Renal pelvis (tissue), 12 donors: Measurements from ENCODE around the gene DHX58. TPM values are rescaled to one million over a fixed set of nuclear protein-coding genes. Genes with fewer than 3 reads are reported as not detected.
"Not testable (repeated sequence)": the region's sequence is repeated elsewhere in the genome, so short reads cannot be mapped to it uniquely, and the experiment has no call there.

Experiments
- DNase-seq: peaks from one replicate; pipeline ENCODE4 v3.0.0-alpha.2; 2013
- long read RNA-seq, 16 experiments: transcript quantifications; one replicate each; lab custom pipeline, GENCODE V29; 2026
- polyA plus RNA-seq, 3 donors: library from polyadenylated mRNA; unstranded; fragments of 120-200 nt; gene quantifications; one replicate each; pipeline ENCODE4 v1.2.1, GENCODE V29; 2013; ENCODE audit not compliant: insufficient read length in 3 of 3

Gene DHX58
- polyA plus RNA-seq = 10 to 100 TPM in 1 of 3 donors, 1 to 10 TPM in 2; 8.6 to 11.2 (median 9.3) TPM
- long read RNA-seq, donor 1, partial matches to known transcripts = 0 of 1 reads
- long read RNA-seq, donor 1, other reads (novel, unspliced or antisense) = 0 of 1 reads
- long read RNA-seq, donor 2 = 0 reads
- long read RNA-seq, donor 3, partial matches to known transcripts = 0 of 5 reads
- long read RNA-seq, donor 3, other reads (novel, unspliced or antisense) = 0 of 5 reads
- long read RNA-seq, donor 4, partial matches to known transcripts = 0 of 2 reads
- long read RNA-seq, donor 4, other reads (novel, unspliced or antisense) = 0 of 2 reads
- long read RNA-seq, donor 5 = 0 reads
- long read RNA-seq, donor 6, partial matches to known transcripts = 0 of 1 reads
- long read RNA-seq, donor 6, other reads (novel, unspliced or antisense) = 0 of 1 reads
- long read RNA-seq, donor 7, partial matches to known transcripts = 0 of 1 reads
- long read RNA-seq, donor 7, other reads (novel, unspliced or antisense) = 0 of 1 reads
- long read RNA-seq, donor 8 = 0 reads
- long read RNA-seq, donor 9, partial matches to known transcripts = 0 of 2 reads
- long read RNA-seq, donor 9, other reads (novel, unspliced or antisense) = 0 of 2 reads
- long read RNA-seq, donor 10, partial matches to known transcripts = 0 of 1 reads
- long read RNA-seq, donor 10, other reads (novel, unspliced or antisense) = 0 of 1 reads
- long read RNA-seq, donor 11, partial matches to known transcripts = 0 of 1 reads
- long read RNA-seq, donor 11, other reads (novel, unspliced or antisense) = 0 of 1 reads
- long read RNA-seq, donor 12, partial matches to known transcripts = 0 of 1 reads
- long read RNA-seq, donor 12, other reads (novel, unspliced or antisense) = 0 of 1 reads
- long read RNA-seq, donor 13, partial matches to known transcripts = 0 of 1 reads
- long read RNA-seq, donor 13, other reads (novel, unspliced or antisense) = 0 of 1 reads
- long read RNA-seq, donor 14 = 0 reads
- long read RNA-seq, donor 15 = 0 reads
- long read RNA-seq, donor 16, partial matches to known transcripts = 0 of 1 reads
- long read RNA-seq, donor 16, other reads (novel, unspliced or antisense) = 0 of 1 reads

GRCh38 chr17:42112552-42113176, at the start of gene DHX58:
TSS of gene DHX58 (minus strand) at chr17:42112714. CDS start at chr17:42111892, 822 bp downstream.
- DNase-seq = peak; percentile 77

GRCh38 chr17:42160531-42160910, 48.0 kb upstream of the DHX58 start:
- DNase-seq = no peak

- DNase-seq = no peak
These were observed 47.4 kb upstream of the DHX58 start for GRCh38 chr17:42159796-42160530.

GRCh38 chr17:42155614-42156045, 43.1 kb upstream of the DHX58 start:
- DNase-seq = no peak

DNA sequence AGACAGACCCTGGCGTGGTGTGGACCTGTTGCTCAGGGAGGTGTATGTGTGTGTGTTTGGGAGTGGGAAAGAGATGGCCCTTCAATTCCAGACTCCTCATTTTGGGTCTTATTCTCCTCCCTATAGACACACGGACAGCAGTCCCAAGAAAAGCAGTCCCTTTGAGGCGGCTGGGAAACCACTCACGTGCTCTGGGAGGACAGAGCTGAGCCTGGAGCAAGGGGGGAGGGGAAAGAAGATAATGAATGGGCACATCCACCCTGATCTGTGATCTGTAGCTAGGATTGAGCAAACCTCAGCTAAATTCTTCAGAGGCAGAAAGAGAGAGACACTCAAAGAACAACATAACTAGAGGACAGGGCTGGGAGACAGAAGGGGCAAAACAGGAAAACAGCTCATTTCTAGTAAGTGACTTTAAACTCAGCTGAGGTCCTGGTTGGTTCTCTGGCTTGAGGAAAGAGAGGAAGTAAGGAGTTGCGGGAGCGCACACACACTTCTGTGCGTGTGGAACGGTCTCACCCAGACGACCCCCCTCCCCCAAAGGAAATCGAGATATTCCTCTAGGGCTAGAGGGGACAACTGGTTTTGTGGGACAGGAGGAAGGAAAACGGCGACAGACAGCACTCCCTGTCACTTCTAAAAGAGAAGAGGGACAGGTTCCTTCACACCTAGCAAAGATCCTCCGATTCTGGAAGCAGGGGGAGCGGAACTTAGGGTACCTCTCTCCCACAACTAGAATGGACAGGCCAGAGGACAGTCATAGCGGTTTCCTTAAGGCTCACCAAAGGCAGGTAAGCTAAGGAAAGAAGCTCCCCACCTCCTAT, 41.6 kb upstream of the DHX58 start:
- DNase-seq = no peak

DNA sequence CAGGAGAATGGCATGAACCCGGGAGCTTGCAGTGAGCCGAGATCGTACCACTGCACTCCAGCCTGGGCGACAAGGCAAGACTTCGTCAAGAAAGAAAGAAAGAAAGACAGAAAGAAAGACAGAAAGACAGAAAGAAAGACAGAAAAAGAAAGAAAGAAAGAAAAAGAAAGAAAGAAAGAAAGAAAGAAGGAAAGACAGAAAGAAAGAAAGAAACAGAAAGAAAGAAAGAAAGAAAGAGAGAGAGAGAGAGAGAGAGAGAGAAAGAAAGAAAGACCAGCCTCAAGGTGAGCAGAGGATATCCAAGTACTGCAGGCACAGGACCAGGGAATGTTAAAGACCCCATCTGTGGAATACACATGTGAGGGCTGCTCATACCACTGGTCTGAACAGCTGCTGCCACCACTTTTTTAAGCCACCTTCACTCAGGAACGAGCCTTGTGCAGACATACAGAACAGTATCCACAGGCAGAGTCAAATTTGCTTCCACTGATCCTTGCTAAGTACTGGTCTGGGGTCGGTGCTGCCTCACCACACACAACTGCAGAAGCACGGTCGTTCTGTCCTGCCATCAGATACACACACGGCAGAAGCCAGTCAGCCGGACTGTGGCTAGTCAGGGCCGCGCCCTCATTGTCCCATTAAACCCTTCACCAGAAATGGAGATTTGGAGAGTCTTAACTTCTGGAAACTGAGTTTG, 34.5 kb upstream of the DHX58 start:
- DNase-seq = no peak

DNA sequence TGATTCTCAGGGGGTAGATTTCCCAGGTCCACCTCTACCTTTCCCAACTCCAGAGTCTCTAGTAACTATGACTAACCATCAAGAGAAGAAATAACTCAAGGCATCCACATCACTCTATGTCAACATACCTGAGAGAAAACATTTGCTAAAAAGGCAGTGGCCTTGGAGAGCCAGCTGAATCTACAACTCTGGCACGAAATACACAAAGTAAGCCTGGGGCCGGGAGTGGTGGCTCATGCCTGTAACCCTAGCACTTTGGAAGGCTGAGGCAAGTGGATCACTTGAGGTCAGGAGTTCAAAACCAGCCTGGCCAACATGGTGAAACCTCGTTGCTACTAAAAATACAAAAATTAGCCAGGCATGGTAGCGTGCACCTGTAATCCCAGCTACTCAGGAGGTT, 30.6 kb upstream of the DHX58 start:
- not testable (repeated sequence) for DNase-seq

GRCh38 chr17:42142371-42142896, 29.9 kb upstream of the DHX58 start:
- DNase-seq = no peak

DNA sequence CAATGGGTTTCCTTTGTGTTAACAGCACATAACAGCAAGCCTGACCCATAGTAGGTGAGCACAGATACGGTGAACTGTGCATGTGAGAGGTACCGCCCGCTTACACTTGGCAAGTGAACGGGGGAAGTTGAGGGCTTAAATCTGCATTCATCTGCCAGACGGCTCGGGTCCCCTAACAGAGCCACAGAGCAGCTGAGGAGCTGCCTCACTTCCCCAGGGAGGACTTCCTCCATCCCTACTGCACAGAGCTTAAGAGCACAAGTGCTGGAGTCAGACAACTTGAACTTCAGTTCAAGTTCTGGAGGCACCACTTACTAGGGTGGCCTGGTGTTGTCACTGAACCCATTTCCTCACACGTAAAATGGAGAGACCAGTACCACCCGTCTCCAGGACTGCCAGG, 28.9 kb upstream of the DHX58 start:
- DNase-seq = no peak

DNA sequence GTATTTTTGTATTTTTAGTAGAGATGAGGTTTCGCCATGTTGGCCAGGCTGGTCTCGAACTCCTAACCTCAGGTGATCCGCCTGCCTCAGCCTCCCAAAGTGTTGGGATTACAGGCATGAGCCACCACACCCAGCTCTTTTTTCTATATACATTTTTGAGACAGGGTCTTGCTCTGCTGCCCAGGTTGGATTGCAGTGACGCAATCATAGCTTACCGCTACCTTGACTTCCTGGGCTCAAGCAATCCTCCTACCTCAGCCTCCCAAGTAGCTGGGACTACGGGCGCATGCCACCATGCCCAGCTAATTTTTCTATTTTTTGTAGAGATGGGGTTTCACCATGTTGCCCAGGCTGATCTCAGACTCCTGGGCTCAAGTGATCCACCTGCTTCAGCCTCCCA, 28.2 kb upstream of the DHX58 start:
- DNase-seq = not testable (repeated sequence)

DNA sequence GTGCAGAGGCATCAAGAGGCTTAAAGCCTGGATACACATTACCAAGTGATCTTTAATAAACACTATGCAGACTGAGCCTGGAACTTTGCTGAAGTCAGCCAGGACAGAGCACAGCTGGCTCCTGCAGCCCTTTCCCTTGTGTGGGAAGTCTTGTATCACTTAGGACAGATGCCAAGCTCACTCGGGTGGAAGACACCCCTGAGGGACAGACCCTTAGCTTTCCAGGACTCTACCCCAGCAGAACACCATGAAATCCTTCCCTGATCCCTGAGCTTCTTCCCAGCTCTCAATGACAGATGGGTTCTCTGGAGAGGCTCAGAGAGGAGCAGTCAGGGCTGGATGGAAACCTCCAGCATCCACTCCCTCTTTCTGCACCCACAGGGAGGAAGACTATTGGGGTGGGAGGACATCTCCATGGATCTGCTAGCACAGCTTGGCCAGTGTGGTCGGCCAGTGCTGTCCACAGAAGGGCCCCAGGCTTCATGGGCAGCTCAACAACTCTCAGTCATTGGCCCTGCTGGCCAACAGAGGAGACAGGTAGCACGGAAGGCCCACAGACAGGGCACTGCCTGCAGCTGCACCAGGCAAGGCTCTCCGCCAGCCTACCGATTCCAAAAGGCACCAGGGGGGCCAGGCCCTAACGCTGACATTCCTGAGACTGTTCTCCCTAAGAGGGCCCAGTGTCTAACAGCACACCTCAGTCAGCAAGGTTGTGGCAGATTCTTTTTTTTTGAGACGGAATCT, 26.4 kb upstream of the DHX58 start:
- DNase-seq = no peak

DNA sequence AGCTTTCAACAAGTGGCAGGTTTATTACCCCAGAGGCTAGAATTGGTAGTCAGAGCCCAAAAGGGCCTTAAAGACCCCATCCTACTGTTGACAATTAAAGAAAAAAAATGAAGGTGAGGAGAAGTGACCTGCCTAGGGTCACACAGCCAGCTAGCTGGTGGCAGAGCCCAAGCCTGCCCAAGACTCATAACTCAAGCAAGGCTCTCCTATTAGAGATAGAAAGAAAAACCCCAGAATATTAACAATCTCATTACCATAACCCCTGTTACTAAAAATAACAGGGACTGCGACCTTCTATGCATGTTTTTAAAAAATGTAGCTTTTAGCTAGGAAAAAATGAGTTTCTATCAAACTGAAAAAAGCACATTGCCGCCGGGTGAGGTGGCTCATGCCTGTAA, 24.1 kb upstream of the DHX58 start:
- no peak for DNase-seq

DNA sequence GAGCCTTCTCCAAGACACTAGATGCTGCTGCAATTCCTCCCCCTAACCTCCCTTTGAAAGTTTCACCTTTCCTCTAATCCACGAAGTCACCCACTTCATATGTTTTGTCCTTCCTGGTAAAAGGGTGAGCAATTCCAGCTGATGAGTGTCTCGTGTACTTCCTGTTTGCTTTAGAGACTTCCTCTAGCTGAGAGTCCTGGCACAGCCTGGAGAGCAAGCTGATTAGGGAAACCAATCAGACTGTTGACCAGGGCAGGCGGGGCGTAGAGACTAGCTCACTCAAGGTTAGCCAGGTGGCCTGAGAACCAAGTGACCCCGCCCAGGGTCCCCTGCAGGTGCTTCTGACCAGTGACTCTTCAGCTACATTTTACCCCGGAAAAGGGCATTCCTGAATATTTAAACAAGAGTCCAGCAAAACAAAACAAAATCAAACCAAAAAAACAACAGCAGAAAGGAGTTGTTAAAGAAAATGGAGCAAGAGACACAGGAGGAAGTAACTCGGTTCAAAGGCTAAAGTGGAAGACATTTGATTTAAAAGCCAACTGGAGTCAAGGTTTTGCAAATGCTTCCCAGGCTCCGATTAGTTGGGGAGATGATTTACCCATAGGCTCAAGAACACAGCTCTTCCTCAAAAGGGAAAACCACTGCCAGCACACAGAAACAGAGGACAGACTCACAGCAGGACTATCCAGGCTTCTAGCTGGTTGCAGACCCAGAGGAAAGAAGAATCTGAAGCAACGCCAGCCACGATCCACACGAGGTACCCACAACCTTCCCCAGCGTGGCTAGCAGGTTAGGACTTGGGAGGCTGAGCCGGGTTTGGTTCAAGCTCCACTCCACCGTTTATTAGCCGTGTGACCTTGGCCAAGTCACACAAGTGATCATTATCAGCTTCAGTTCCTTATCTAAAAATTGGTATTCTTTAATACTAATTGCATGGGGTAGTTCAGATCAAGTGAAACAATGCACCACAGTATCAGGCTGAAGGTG, 23.4 kb upstream of the DHX58 start:
- DNase-seq = no peak

- DNase-seq = no peak
These were observed 22.6 kb upstream of the DHX58 start for GRCh38 chr17:42135151-42135550.

- DNase-seq = no peak
These were observed 21.0 kb upstream of the DHX58 start for GRCh38 chr17:42133461-42134041.

DNA sequence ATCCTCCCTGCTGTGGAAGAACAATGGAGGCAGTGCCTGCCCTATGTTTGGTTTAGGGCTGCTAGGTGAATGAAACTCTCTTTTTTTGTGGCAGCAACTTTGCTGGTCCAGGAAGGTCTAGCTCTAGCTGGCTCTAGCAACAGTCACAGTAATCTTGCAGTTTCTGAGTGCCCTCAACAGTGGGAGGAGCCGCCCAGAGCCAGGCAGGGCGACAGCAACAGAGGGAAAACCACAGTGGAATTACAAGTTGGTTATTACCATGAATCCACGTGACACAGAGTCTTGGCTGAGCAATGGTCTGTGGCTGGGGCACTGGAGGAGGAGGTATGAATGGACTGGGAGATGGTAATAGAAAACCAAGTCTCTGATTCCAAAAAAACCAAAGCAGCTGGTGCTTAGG, 20.4 kb upstream of the DHX58 start:
- peak; percentile 59 for DNase-seq

GRCh38 chr17:42131981-42132432, 19.5 kb upstream of the DHX58 start:
- no peak for DNase-seq
